ENCODE measurements around the gene SRP9. TPM values are rescaled to one million over a fixed set of nuclear protein-coding genes. Genes with fewer than 3 reads are reported as not detected.

The SRP9 gene
- total RNA-seq, 2 experiments from 2014 or later, result 275 to 304 TPM

DNA sequence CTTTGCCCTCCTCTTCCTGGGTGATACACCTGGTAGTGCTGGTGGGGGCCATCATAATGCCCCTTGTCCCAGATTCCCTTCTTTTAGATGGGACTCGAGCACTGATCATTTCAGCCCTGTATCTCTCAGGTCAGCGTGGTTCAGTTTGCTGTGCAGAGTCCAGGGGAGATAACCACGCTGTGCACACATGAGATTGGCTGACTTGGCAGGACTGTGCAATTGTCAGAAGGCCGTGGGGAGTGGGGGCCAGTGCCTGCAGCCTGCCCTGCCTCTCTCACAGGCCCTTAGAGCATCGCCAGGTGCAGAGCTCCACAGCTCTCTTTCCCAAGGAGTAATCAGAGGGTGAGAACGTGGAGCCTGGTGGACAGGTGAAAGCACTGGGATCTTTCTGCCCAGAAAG is 47.5 kb downstream of the SRP9 start:
- Mint-ChIP-seq H3K27ac (no peak overlapping the region), H3K4me3 (no peak overlapping the region), H3K4me1 (ENCODE audit: low read depth) (no peaks in the 10 kb centered on the region), H3K36me3 (ENCODE audit: low read depth) (no peaks in the 10 kb centered on the region), H3K9me3 (no peaks in the 10 kb centered on the region), H3K27me3 (no peaks in the 10 kb centered on the region)
- ChIA-PET CTCF (interaction anchor here (1.4 kb wide), 1 partner anchor 86 kb away, joined by 6 read pairs; no protein-coding TSS in a partner anchor), POLR2A (no interaction called here)
- no peak for DNase-seq
- ATAC-seq, result no peak
- TF ChIP-seq, protein P1, sequence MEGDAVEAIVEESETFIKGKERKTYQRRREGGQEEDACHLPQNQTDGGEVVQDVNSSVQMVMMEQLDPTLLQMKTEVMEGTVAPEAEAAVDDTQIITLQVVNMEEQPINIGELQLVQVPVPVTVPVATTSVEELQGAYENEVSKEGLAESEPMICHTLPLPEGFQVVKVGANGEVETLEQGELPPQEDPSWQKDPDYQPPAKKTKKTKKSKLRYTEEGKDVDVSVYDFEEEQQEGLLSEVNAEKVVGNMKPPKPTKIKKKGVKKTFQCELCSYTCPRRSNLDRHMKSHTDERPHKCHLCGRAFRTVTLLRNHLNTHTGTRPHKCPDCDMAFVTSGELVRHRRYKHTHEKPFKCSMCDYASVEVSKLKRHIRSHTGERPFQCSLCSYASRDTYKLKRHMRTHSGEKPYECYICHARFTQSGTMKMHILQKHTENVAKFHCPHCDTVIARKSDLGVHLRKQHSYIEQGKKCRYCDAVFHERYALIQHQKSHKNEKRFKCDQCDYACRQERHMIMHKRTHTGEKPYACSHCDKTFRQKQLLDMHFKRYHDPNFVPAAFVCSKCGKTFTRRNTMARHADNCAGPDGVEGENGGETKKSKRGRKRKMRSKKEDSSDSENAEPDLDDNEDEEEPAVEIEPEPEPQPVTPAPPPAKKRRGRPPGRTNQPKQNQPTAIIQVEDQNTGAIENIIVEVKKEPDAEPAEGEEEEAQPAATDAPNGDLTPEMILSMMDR (IDR thresholded peaks at IDR 0.05), result no peak
- intact Hi-C loops (cut with micrococcal nuclease), result no loop called here

DNA sequence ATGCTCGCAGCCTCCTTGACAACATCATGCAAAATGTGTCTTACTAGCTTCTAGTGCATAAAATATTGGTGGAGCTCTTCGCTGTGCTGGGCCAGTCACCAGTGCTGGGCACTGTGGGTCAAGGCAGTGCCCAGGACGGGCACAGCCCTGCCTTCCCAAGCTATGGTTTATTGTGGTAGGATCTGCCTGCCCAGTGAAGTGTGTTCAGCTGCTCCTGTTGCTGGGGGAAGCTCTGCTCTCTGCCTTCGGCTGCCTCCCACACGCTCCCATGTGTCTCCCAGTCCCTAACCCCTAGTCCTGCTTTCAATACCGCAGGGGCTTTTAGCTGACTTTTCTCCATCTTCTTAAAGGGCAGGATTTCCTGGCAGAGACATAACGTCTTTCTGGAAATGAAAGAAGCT is 48.0 kb downstream of the SRP9 start:
- CTCF ChIA-PET, result interaction anchor here (1.4 kb wide), 1 partner anchor 86 kb away, joined by 6 read pairs; no protein-coding TSS in a partner anchor
- intact Hi-C loops (cut with micrococcal nuclease), result no loop called here
- no peaks in the 10 kb centered on the region for H3K36me3 Mint-ChIP-seq (ENCODE audit: low read depth)
- no peaks in the 10 kb centered on the region for H3K27me3 Mint-ChIP-seq
- no peaks in the 10 kb centered on the region for H3K4me1 Mint-ChIP-seq (ENCODE audit: low read depth)
- no peak overlapping the region for H3K27ac Mint-ChIP-seq
- no peaks in the 10 kb centered on the region for H3K9me3 Mint-ChIP-seq
- DNase-seq (no peak), ATAC-seq (no peak)
- POLR2A ChIA-PET, result interaction anchor here (0.8 kb wide), 1 partner anchor 16 kb away, joined by 3 read pairs; no protein-coding TSS in a partner anchor
- TF ChIP-seq, protein P1 (IDR thresholded peaks at IDR 0.05), result no peak
- no peak overlapping the region for H3K4me3 Mint-ChIP-seq

DNA sequence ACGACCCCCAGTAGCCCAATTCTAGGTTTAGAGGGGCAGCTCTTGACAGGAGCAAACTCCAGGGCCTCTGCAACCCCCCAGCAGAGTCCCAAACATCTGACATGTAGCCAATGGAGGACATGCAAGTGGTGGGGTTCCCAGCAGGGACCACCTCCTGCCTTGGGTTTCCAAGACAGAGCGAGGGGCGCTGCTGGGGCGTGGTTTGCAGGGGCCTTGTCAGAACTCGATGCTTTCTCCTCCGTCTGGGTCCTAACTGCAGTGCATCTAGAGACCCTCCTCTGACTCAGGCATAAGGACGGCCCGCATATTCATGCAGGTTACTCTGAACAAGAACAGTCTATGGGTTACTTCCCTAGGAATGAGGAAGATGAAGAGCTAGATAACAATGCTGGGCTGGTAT is 49.5 kb downstream of the SRP9 start:
- Mint-ChIP-seq H3K9me3 (no peaks in the 10 kb centered on the region), H3K4me3 (no peak overlapping the region), H3K4me1 (ENCODE audit: low read depth) (no peaks in the 10 kb centered on the region), H3K36me3 (ENCODE audit: low read depth) (no peaks in the 10 kb centered on the region), H3K27ac (no peak overlapping the region), H3K27me3 (no peaks in the 10 kb centered on the region)
- intact Hi-C loops (cut with micrococcal nuclease), result no loop called here
- ChIA-PET POLR2A (interaction anchor here (1.1 kb wide), 1 partner anchor 53 kb away, joined by 3 read pairs; no protein-coding TSS in a partner anchor), CTCF (no interaction called here)
- DNase-seq, result no peak
- ATAC-seq, result no peak
- TF ChIP-seq, protein P1 (IDR thresholded peaks at IDR 0.05), result no peak

DNA sequence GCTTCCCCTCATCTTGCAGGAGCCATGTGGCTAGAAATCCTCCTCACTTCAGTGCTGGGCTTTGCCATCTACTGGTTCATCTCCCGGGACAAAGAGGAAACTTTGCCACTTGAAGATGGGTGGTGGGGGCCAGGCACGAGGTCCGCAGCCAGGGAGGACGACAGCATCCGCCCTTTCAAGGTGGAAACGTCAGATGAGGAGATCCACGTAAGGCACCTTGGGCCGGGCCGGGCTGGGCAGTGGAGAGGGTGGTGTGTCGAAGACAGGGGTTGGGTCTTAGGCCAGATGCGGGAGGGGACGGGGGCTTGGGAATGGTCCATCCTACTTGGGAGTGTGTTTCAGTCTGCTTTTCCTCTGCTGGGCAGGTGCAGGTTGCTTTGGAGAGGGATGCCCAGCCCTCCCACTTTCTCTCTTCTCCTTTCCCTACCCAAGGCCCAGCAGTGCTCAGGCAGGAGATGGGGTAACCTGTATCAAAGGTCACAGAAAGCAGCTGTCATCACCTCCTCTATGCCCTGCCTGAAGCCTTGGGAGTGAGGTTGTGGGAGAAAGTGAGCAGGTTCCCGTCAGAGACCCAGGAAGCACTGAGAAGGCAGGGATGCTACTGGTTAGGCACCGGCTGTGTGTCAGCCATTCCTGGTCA is 51.2 kb downstream of the SRP9 start:
- TF ChIP-seq, protein P1 (IDR thresholded peaks at IDR 0.05), result no peak
- H3K4me1 Mint-ChIP-seq (ENCODE audit: low read depth), result no peaks in the 10 kb centered on the region
- no peaks in the 10 kb centered on the region for H3K36me3 Mint-ChIP-seq (ENCODE audit: low read depth)
- no peak for DNase-seq
- intact Hi-C loops (cut with micrococcal nuclease), result no loop called here
- no peaks in the 10 kb centered on the region for H3K27me3 Mint-ChIP-seq
- CTCF ChIA-PET, result no interaction called here
- no peak for ATAC-seq
- H3K9me3 Mint-ChIP-seq, result no peaks in the 10 kb centered on the region
- H3K27ac Mint-ChIP-seq, result no peak overlapping the region
- POLR2A ChIA-PET, result no interaction called here
- no peak overlapping the region for H3K4me3 Mint-ChIP-seq

DNA sequence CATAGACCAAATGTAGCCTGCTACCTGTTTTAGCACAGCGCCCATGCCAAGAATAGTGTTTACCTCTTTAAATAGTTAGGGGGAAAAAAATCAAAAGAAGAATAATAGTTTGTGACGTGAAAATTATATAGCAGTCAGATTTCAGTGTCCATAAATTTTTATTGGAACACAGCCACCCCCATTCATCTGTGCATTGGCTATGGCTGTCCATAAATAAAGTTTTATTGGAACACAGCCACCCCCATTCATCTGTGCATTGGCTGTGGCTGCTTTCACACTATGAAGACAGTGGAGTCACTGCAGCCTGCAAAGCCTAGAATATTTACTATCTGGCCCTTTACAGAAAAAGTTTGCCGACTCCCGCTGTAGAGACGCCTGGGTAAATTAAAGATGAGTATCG is 53.2 kb downstream of the SRP9 start:
- H3K4me3 Mint-ChIP-seq, result no peak overlapping the region
- TF ChIP-seq, protein P1 (IDR thresholded peaks at IDR 0.05), result no peak

More for the DNA sequence above, 53.2 kb downstream of the SRP9 start:
- Mint-ChIP-seq H3K9me3 (no peaks in the 10 kb centered on the region), H3K27ac (no peak overlapping the region), H3K4me1 (ENCODE audit: low read depth) (no peaks in the 10 kb centered on the region), H3K27me3 (no peaks in the 10 kb centered on the region), H3K36me3 (ENCODE audit: low read depth) (no peaks in the 10 kb centered on the region)
- ATAC-seq, result no peak
- no peak for DNase-seq
- ChIA-PET CTCF (no interaction called here), POLR2A (no interaction called here)
- intact Hi-C loops (cut with micrococcal nuclease), result no loop called here
